NB4 (cell line): ENCODE results near the gene ANKFN1.

Source experiments
- DNase-seq: peaks from one replicate; pipeline ENCODE4 v3.0.0; 2010; ENCODE audit warnings: low read depth
- H3K4me3 ChIP-seq: one replicate; pipeline ENCODE4 v1.5.1; 2011; ENCODE audit warnings: mild to moderate bottlenecking, low read depth, low read length, moderate library complexity
- MYC ChIP-seq: IDR thresholded peaks from 2 replicates; pipeline ENCODE4 v1.6.1; 2011; ENCODE audit warnings: low read depth, low read length
- POLR2A ChIP-seq: IDR thresholded peaks from 2 replicates; pipeline ENCODE4 v1.6.1; 2011; ENCODE audit warnings: mild to moderate bottlenecking; ENCODE audit not compliant: insufficient read length; ENCODE audit errors: extremely low read depth
- TF ChIP-seq, protein P1 (sequence below): IDR thresholded peaks from 2 replicates; pipeline ENCODE4 v1.6.1; 2011; ENCODE audit warnings: low read depth, low read length
- TF ChIP-seq, protein P2 (sequence below): IDR thresholded peaks from one replicate; pipeline ENCODE4 v1.5.1; 2012; ENCODE audit warnings: low read depth, low read length

Gene ANKFN1

DNA sequence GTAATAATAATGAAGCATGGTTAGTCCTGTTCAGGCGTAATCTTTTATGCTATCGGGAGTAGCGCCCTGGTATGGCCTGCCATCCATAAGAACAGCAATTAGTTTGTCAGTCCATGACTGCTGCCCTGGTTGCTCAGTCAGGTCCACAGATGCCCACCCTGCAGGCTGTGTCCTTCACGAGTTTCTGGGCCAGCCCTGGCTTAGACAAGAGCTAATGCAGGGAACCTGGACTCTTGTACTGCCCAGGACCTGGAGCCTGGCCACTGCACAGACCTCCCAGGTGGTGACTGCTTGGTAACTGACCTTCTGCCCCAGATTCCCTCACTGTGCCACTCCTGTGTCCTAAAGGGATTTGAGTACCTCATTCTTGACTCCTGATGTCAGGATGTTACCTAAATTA lies 279.2 kb downstream of the ANKFN1 start:
- no peak for TF ChIP-seq POLR2A
- TF ChIP-seq, protein P1, sequence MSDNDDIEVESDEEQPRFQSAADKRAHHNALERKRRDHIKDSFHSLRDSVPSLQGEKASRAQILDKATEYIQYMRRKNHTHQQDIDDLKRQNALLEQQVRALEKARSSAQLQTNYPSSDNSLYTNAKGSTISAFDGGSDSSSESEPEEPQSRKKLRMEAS = no peak
- H3K4me3 ChIP-seq = no peak overlapping the region
- DNase-seq = no peak

DNA sequence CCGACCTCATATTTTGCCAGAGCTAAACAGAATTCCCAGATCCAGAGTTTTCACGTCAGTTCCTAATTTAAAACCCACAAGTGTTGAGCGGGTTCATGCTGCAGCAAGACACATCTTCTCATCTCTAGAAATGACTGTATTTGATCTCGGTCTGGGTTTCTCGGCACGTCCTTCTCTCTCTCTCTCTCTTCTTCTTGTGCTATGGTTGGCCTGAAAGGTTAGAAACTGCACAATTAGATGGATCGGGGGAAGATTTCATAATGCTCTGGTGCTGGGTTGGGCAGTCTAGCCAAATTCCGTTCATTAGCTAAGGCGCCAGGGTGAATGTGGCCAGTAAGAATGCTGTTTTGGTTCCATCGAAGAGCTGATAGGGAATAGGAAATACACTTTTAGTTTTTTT lies 281.3 kb downstream of the ANKFN1 start:
- no peak overlapping the region for H3K4me3 ChIP-seq
- TF ChIP-seq MYC (no peak), POLR2A (no peak)
- TF ChIP-seq, protein P1 = no peak
- TF ChIP-seq, protein P2, sequence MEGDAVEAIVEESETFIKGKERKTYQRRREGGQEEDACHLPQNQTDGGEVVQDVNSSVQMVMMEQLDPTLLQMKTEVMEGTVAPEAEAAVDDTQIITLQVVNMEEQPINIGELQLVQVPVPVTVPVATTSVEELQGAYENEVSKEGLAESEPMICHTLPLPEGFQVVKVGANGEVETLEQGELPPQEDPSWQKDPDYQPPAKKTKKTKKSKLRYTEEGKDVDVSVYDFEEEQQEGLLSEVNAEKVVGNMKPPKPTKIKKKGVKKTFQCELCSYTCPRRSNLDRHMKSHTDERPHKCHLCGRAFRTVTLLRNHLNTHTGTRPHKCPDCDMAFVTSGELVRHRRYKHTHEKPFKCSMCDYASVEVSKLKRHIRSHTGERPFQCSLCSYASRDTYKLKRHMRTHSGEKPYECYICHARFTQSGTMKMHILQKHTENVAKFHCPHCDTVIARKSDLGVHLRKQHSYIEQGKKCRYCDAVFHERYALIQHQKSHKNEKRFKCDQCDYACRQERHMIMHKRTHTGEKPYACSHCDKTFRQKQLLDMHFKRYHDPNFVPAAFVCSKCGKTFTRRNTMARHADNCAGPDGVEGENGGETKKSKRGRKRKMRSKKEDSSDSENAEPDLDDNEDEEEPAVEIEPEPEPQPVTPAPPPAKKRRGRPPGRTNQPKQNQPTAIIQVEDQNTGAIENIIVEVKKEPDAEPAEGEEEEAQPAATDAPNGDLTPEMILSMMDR = no peak
- no peak for DNase-seq

DNA sequence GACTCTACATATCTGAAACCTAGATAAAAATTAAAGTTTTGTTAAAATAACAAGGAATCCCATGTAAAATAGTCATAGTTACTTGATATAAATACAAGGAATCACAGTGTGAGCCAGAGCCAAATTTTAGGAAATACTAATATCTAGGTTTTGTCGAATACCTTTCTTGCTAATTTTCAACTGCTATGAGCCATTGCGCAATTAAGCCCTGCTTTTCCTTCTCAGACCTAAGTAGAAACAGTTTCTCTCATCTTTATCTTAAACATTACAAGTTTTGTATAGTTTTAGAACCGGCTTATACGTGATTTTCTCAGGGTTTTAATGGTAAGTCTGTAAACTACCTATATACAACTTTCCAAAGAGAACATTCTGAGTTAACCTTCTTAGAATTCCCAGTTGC lies 282.9 kb downstream of the ANKFN1 start:
- TF ChIP-seq, protein P2 = no peak
- DNase-seq = no peak
- no peak overlapping the region for H3K4me3 ChIP-seq

DNA sequence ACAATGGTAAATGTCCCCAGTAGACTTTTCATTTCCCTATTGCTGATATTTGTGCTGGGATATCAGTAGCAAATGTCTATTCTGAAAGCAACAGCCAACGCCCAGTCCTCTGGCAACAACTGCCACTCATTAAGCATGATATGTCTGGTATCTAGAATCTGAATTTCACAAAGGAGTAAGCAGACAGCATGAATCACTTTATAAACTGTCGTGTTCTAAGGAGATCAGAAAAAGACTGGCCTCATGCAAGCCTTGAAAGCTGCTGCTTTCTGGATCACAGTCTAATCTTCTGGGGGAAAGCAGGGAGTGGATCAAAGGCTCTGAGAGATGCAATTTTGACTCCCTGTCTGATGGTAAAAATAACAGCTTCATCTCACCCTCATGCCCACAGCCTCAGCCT lies 287.1 kb downstream of the ANKFN1 start:
- no peak for DNase-seq
- H3K4me3 ChIP-seq = no peak overlapping the region
- TF ChIP-seq, protein P1 = no peak
- no peak for TF ChIP-seq POLR2A
- TF ChIP-seq, protein P2 = no peak
- no peak for TF ChIP-seq MYC

DNA sequence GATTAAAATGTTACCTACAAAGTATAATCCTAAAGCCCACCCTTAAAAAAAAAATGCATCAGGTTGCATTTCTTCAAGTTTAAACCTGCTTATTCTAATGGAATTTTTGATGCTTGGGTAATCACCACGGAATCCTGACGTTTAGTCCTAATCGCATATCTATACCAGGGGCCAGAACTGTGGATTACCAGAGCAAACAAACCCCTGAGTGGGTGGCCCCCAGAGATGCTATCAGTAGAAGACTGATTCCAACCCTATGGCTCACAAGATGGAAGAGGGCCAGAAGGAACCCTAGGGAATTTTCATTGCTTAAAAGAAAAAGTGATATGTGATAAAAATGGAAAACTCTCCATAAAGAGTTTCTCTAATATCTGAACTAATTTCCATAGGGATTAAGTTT lies 288.0 kb downstream of the ANKFN1 start:
- TF ChIP-seq, protein P2 = no peak
- H3K4me3 ChIP-seq = no peak overlapping the region
- no peak for DNase-seq

DNA sequence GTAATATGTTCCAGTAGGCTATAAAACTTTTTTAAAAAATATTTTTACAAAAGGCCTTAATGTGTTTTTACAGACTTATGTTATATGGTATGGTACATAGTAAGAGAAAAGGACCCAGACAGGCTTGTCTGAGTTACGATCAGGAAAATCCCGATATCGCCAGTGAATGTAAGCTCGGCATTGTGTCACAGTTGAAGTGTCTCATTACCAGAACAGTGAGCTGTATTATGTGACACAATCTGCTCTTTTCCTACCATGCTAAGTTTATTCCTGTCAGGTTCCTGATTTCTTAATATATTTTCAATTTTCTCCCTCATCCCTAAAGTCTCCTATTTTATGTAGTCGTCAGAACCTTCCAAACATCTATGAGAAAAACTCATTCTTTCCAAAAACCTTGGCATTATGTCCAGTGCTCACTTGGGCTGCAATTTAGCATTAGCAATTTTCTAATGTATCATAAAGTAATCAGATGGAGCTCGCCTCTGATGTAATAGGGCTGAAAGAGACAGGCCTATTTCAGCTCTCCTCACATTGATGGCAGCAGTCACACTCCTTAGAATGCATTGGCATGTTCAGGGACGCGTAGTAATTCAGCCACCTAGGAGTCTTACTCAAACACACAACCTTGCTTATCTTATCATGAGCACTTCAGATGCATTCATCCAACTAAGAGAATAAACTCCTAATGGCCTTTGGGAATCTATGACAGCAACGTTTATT lies 292.6 kb downstream of the ANKFN1 start:
- TF ChIP-seq, protein P1 = no peak
- TF ChIP-seq, protein P2 = no peak
- TF ChIP-seq POLR2A (no peak), MYC (no peak)
- H3K4me3 ChIP-seq = no peak overlapping the region
- no peak for DNase-seq
